RWPE1 (cell line): ENCODE results near the gene SLC2A11.

ENCODE experiments used
- CTCF ChIA-PET: fragments of 350-600 bp; sonication (Branson Sonifier 250); formaldehyde crosslinking; extraction: SDS; loops from one replicate; lab custom pipeline; 2021; lab: Yijun Ruan, JAX
- POLR2A ChIA-PET: fragments of 400-600 bp; formaldehyde crosslinking; extraction: SDS; loops from one replicate; lab custom pipeline; 2020; ENCODE audit warnings: antibody characterized with exemption; ENCODE audit not compliant: low non-redundant PET; lab: Yijun Ruan, JAX
- DNase-seq: peaks from one replicate; pipeline ENCODE4 v3.0.0; 2012; ENCODE audit warnings: low spot score
- H3K27ac ChIP-seq: fragments of 450-650 bp; 2 replicates; pipeline ENCODE4 v1.5.1; 2017
- TF ChIP-seq, protein P1 (sequence below): fragments of 450-650 bp; conservative IDR thresholded peaks from 2 replicates; pipeline ENCODE4 v1.5.1; 2017; ENCODE audit warnings: low read depth, mild to moderate bottlenecking

Gene SLC2A11

DNA sequence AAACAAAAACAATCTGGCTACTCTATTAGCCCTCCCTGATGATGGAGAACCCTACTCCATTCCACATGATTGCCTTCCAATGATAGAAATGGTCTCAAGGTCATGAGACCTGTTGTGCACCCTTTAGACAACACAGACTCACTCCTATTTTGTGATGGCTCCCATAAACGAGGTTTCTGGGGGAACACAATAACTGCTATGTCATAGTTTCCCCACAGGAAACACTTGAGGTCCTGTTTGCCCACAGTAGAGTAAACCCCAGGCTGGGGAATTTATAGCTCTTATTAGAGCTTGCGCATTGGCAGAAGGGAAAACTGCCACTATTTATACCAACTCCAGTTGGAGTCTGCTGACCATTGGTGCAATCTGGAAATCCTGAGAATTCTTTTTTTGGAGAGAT lies 65.2 kb downstream of the SLC2A11 start:
- H3K27ac ChIP-seq, result peak overlapping the region; percentile 33; the same call in 1 of the 2 replicates
- no peak for DNase-seq
- POLR2A ChIA-PET, result no interaction called here
- CTCF ChIA-PET, result no interaction called here
- TF ChIP-seq, protein P1, sequence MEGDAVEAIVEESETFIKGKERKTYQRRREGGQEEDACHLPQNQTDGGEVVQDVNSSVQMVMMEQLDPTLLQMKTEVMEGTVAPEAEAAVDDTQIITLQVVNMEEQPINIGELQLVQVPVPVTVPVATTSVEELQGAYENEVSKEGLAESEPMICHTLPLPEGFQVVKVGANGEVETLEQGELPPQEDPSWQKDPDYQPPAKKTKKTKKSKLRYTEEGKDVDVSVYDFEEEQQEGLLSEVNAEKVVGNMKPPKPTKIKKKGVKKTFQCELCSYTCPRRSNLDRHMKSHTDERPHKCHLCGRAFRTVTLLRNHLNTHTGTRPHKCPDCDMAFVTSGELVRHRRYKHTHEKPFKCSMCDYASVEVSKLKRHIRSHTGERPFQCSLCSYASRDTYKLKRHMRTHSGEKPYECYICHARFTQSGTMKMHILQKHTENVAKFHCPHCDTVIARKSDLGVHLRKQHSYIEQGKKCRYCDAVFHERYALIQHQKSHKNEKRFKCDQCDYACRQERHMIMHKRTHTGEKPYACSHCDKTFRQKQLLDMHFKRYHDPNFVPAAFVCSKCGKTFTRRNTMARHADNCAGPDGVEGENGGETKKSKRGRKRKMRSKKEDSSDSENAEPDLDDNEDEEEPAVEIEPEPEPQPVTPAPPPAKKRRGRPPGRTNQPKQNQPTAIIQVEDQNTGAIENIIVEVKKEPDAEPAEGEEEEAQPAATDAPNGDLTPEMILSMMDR, result no peak

DNA sequence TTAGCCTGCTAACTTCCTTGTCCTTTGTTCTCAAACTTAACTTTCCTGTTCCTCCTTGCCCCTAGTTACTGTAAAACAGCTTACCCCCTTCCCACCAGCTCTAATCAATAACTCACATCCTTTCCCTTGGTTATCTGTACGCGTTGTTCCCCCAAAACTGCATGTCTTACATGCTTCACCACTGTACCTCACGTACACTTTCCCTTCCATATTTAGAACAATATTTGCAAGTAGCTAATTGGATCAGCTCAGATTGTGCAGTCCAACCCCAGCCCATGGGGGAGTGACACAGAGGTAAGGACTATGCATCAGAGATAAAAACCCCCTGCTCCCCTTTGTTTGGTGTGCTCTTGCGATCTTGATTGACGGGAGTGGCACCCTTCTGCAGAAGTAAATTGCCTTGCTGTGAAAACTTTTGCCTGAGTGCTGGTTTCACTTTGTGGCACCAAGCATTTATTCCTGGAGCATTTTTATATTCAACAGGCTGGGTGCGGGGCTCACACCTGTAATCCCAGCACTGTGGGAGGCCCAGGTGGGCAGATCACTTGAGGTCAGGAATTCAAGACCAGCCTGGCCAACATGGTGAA lies 67.4 kb downstream of the SLC2A11 start:
- TF ChIP-seq, protein P1, result no peak
- no peak for DNase-seq
- ChIA-PET CTCF (no interaction called here), POLR2A (no interaction called here)
- H3K27ac ChIP-seq, result no peak overlapping the region

DNA sequence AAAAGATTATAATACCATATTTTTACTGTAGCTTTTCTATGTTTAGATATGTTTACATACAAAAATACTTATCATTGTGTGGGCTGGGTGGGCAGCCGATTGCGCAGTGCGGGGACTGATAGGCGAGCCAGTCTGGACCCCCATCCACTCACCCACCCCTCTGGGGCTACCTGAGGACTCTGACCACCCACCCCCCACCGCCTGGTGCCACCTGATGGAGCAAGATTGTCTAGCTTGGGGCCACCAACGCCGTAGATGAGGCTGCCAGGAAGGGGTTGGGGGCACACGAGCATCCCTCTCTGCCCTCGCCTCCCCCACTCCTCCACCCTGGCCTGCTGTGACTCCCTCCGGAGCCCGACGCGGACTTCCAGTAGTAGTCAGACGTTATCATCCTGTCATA lies 68.9 kb downstream of the SLC2A11 start:
- CTCF ChIA-PET, result no interaction called here
- DNase-seq, result no peak
- TF ChIP-seq, protein P1, result no peak
- POLR2A ChIA-PET, result no interaction called here
- H3K27ac ChIP-seq, result no peak overlapping the region
